K562 (cell line): ENCODE results near the gene ZNF385D. TPM values are rescaled to one million over a fixed set of nuclear protein-coding genes. Genes with fewer than 3 reads are reported as not detected.

Source experiments
- ATAC-seq: fragments of 200-7000 bp; cut with Tn5 transposase; 3 replicates; pipeline ENCODE4 v1.9.1; 2020; ENCODE audit warnings: moderate library complexity
- BruUV-seq: library from RNA; stranded (reverse); fragments of 400-500 nt; replicated peaks from 2 replicates; lab custom pipeline; 2021; lab: Mats Ljungman, UMichigan
- CTCF ChIA-PET: fragments of 300-600 bp; formaldehyde crosslinking; extraction: SDS; loops from one replicate; lab custom pipeline; 2021; ENCODE audit warnings: low intra/inter-chr PET ratio; lab: Yijun Ruan, JAX
- POLR2A ChIA-PET: fragments of 300-600, 350-650 bp; sonication (Branson Sonifier 250); formaldehyde crosslinking; extraction: SDS; loops from one replicate; lab custom pipeline; 2021; ENCODE audit warnings: antibody characterized with exemption, inconsistent platforms; lab: Yijun Ruan, JAX
- DNase-seq, 4 experiments: peaks; one replicate each; pipeline versions ENCODE4 v3.0.0 to v3.0.0-alpha.2; 2011 to 2018; ENCODE audit warnings: low spot score in 3 of 4, mixed read lengths in 3 of 4; ENCODE audit errors: extremely low read depth in 1 of 4
- FAIRE-seq: peaks from 2 replicates; lab custom pipeline; 2011; peaks lifted over from hg19 to GRCh38; lab: Jason Lieb, UNC
- H2AFZ ChIP-seq: 2 replicates; pipeline ENCODE4 v1.6.0; 2011; ENCODE audit warnings: low read depth, low read length, control low read depth, inconsistent platforms
- H3K27ac ChIP-seq: fragments of 200-600 bp; 3 replicates; pipeline ENCODE4 v1.8.0; 2011; ENCODE audit warnings: low read depth, mild to moderate bottlenecking, control low read depth, inconsistent platforms, low read length, moderate library complexity, mixed read lengths; ENCODE audit errors: extremely low read depth
- H3K27me3 ChIP-seq, 2 experiments: fragments of 300-600 bp in 1 of 2; 2 replicates in 1 of 2; 3 replicates in 1 of 2; pipeline versions ENCODE4 v1.6.0 to v1.8.0; 2011; ENCODE audit warnings: inconsistent platforms in 2 of 2, low read length in 2 of 2, mild to moderate bottlenecking in 1 of 2, mixed read lengths in 1 of 2, moderate library complexity in 1 of 2; ENCODE audit not compliant: control insufficient read depth in 2 of 2, insufficient read depth in 2 of 2
- H3K36me3 ChIP-seq: fragments of 300-600 bp; 3 replicates; pipeline ENCODE4 v1.8.0; 2011; ENCODE audit warnings: mild to moderate bottlenecking, low read length, inconsistent platforms; ENCODE audit not compliant: control insufficient read depth, insufficient read depth
- H3K4me1 ChIP-seq, 2 experiments: fragments of 200-600 bp in 1 of 2; replicated peaks in 1 of 2; 2 replicates in 1 of 2; 3 replicates in 1 of 2; pipeline versions ENCODE4 v1.5.1 to v1.8.0; 2011; ENCODE audit warnings: inconsistent platforms in 2 of 2, low read length in 2 of 2, mild to moderate bottlenecking in 1 of 2, mixed read lengths in 1 of 2, moderate library complexity in 1 of 2; ENCODE audit not compliant: control insufficient read depth in 2 of 2, insufficient read depth in 2 of 2
- H3K4me2 ChIP-seq: 2 replicates; pipeline ENCODE4 v1.6.1; 2011; ENCODE audit warnings: low read length, control low read depth, inconsistent platforms, mixed read lengths; ENCODE audit not compliant: insufficient read depth
- H3K4me3 ChIP-seq: fragments of 200-600 bp; sonication (generic), shearing (Covaris generic); 2 replicates; pipeline ENCODE4 v1.5.1; 2016; ENCODE audit warnings: control low read depth, inconsistent platforms
- H3K79me2 ChIP-seq: fragments of 200-600 bp; 3 replicates; pipeline ENCODE4 v1.8.0; 2011; ENCODE audit warnings: low read length, inconsistent platforms; ENCODE audit not compliant: control insufficient read depth, insufficient read depth
- H3K9ac ChIP-seq, 2 experiments: 2 replicates each; pipeline versions ENCODE4 v1.6.0 to v1.6.1; 2011; ENCODE audit warnings: low read depth in 2 of 2, low read length in 2 of 2, control low read depth in 1 of 2, inconsistent platforms in 1 of 2, mild to moderate bottlenecking in 1 of 2, mixed read lengths in 1 of 2; ENCODE audit not compliant: insufficient read depth in 1 of 2
- H3K9me1 ChIP-seq: one replicate; pipeline ENCODE4 v1.6.0; 2011; ENCODE audit warnings: inconsistent platforms, mild to moderate bottlenecking, low read length, moderate library complexity; ENCODE audit not compliant: control insufficient read depth, insufficient read depth
- H3K9me3 ChIP-seq: replicated peaks from 2 replicates; pipeline ENCODE4 v1.5.1; 2011; ENCODE audit warnings: low read depth, low read length, inconsistent platforms; ENCODE audit not compliant: control insufficient read depth, insufficient read depth
- H4K20me1 ChIP-seq: replicated peaks from 2 replicates; pipeline ENCODE4 v1.6.1; 2011; ENCODE audit warnings: low read length, inconsistent platforms, mixed read lengths; ENCODE audit not compliant: control insufficient read depth, insufficient read depth
- BRD4 ChIP-seq: fragments of 200-600 bp; sonication (generic); IDR thresholded peaks from 2 replicates; pipeline ENCODE4 v1.6.1; 2017; ENCODE audit warnings: inconsistent platforms
- EGR1 ChIP-seq: fragments of 450-650 bp; conservative IDR thresholded peaks from 2 replicates; pipeline ENCODE4 v1.6.1; 2017; ENCODE audit warnings: mild to moderate bottlenecking
- HDAC1 ChIP-seq, 2 experiments: fragments of 450-650 bp; IDR thresholded peaks; 2 replicates each; pipeline ENCODE4 v1.6.1; 2016 to 2017; ENCODE audit warnings: inconsistent platforms in 1 of 2, mild to moderate bottlenecking in 1 of 2, moderate library complexity in 1 of 2
- HNRNPK ChIP-seq: fragments of 200-400 bp; formaldehyde crosslinking; IDR thresholded peaks from one replicate; pipeline ENCODE4 v1.6.1; 2018; ENCODE audit warnings: mild to moderate bottlenecking, low read depth, low read length; ENCODE audit not compliant: poor library complexity, severe bottlenecking
- MAZ ChIP-seq, 2 experiments: fragments of 450-650 bp in 1 of 2; sonication (generic) in 1 of 2; formaldehyde crosslinking; IDR thresholded peaks in 1 of 2; conservative IDR thresholded peaks in 1 of 2; 2 replicates each; pipeline versions ENCODE4 v1.4.0 to v1.5.0; 2020; ENCODE audit warnings: mild to moderate bottlenecking in 1 of 2, missing genetic modification reagents in 1 of 2
- MYC ChIP-seq, 2 experiments: fragments of 250-450 bp in 1 of 2; sonication (Bioruptor Pico) in 1 of 2; IDR thresholded peaks; 2 replicates each; pipeline versions ENCODE4 v1.5.1 to v1.6.1; 2012 to 2021; ENCODE audit warnings: low read depth in 2 of 2, borderline replicate concordance in 1 of 2, improper control_type of control experiment in 1 of 2, low read length in 1 of 2, mild to moderate bottlenecking in 1 of 2, moderate library complexity in 1 of 2
- RBM15 ChIP-seq: fragments of 200-400 bp; formaldehyde crosslinking; IDR thresholded peaks from 2 replicates; pipeline ENCODE4 v1.6.1; 2018; ENCODE audit warnings: mild to moderate bottlenecking, low read length, moderate library complexity; ENCODE audit not compliant: insufficient read depth
- SMC3 ChIP-seq: conservative IDR thresholded peaks from 2 replicates; pipeline ENCODE4 v1.6.1; 2011; ENCODE audit warnings: low read depth, low read length, improper control_type of control experiment; ENCODE audit not compliant: insufficient read depth
- ZNF134 ChIP-seq: fragments of 250-450 bp; sonication (Bioruptor Pico); conservative IDR thresholded peaks from 2 replicates; pipeline ENCODE4 v1.4.0; 2020
- ZNF174 ChIP-seq: fragments of 250-450 bp; sonication (Bioruptor Pico); IDR thresholded peaks from 2 replicates; pipeline ENCODE4 v1.4.0; 2020; ENCODE audit warnings: mild to moderate bottlenecking
- ZNF263 ChIP-seq: sonication (generic); formaldehyde crosslinking; IDR thresholded peaks from 2 replicates; pipeline ENCODE4 v1.8.0; 2022; ENCODE audit warnings: mild to moderate bottlenecking, missing genetic modification reagents, borderline replicate concordance
- ZNF347 ChIP-seq: fragments of 450-650 bp; formaldehyde crosslinking; IDR thresholded peaks from 2 replicates; pipeline ENCODE4 v1.4.0; 2020; ENCODE audit warnings: low read depth, mild to moderate bottlenecking, moderate library complexity
- ZNF507 ChIP-seq: conservative IDR thresholded peaks from 2 replicates; pipeline ENCODE4 v1.6.1; 2017; ENCODE audit warnings: missing genetic modification characterization, missing compliant biosample characterization
- WGBS: fragments of 100-300 bp; shearing (Covaris generic); methylation state at CpG from one replicate; pipeline ENCODE4 v1.1.6; 2016; ENCODE audit warnings: low coverage, mixed read lengths; ENCODE audit not compliant: insufficient coverage; ENCODE audit errors: missing lambda C conversion rate; 5-methylcytosine and 5-hydroxymethylcytosine counted together
- in situ Hi-C: fragments of 300-500 bp; cut with MboI; formaldehyde crosslinking; loops from 4 replicates; pipeline ENCODE4 v1.15.0; 2018; ENCODE audit warnings: inconsistent platforms, mixed read lengths
- intact Hi-C: fragments of 100-400 bp; cut with micrococcal nuclease; formaldehyde crosslinking; loops from 2 replicates; pipeline ENCODE4 v1.14.2; 2022
- polyA plus RNA-seq, 8 experiments: library from polyadenylated mRNA; depleted of rRNA in 4 of 8; stranded (reverse) in 5 of 8; unstranded in 3 of 8; fragments of >200 nt; fragmentation: Nextera tagmentation in 2 of 8; fragmentation: Illumina TruSeq in 1 of 8; extraction: Ambion mirVana in 2 of 8; extraction: Trizol in 1 of 8; gene quantifications; 2 replicates each; pipeline versions ENCODE4 v1.2.1 to v1.2.3, GENCODE V29; 2011 to 2014; ENCODE audit warnings: inconsistent platforms in 1 of 8, missing spikeins in 1 of 8
- total RNA-seq, 7 experiments: library from RNA; depleted of rRNA in 6 of 7; stranded (reverse); fragments of >200 nt in 6 of 7; fragmentation: Illumina TruSeq in 2 of 7; extraction: Trizol in 2 of 7; gene quantifications; 2 replicates each; pipeline versions ENCODE4 v1.2.1 to v1.2.3, GENCODE V29; 2011 to 2021; ENCODE audit warnings: low replicate concordance in 1 of 7
- TF ChIP-seq, protein P1 (sequence below): fragments of 250-450 bp; sonication (Bioruptor Pico); IDR thresholded peaks from 2 replicates; pipeline ENCODE4 v1.5.0; 2021; ENCODE audit warnings: mild to moderate bottlenecking, moderate library complexity

The ZNF385D gene
- total and polyA plus RNA-seq, 9 of the 15 experiments (the other 6 are each of a cell fraction or from before 2014, with no cell fraction given), result 0.14 to 1.7 (median 0.51) TPM

- Histone ChIP-seq H3K4me1 (no peaks in the 10 kb centered on the region), H3K9ac (no peak overlapping the region), H3K9me3 (no peaks in the 10 kb centered on the region), H3K79me2 (no peaks in the 10 kb centered on the region), H3K4me2 (no peak overlapping the region), H3K9me1 (no peaks in the 10 kb centered on the region), H3K36me3 (no peaks in the 10 kb centered on the region)
- ChIA-PET POLR2A (no interaction called here), CTCF (no interaction called here)
- intact Hi-C loops, result loop anchor here (10.0 kb wide), 1 partner anchor 359 kb away; no protein-coding TSS in a partner anchor
- DNase-seq, result no peak
- TF ChIP-seq MAZ (CRISPR knock-in tag; conservative IDR thresholded peaks at IDR 0.05 in 1 of 2, IDR thresholded peaks at IDR 0.05 in 1 of 2) (no peak), SMC3 (no peak), ZNF347 (no peak), ZNF134 (CRISPR knock-in tag) (no peak), BRD4 (no peak), ZNF174 (CRISPR knock-in tag) (no peak), HNRNPK (no peak), MYC (IDR thresholded peaks at IDR 0.05; ENCODE audit: low read depth, low read length) (no peak), MYC (CRISPR knock-in tag; IDR thresholded peaks at IDR 0.05; ENCODE audit: borderline replicate concordance, low read depth) (no peak), EGR1 (no peak), HDAC1 (IDR thresholded peaks at IDR 0.05) (no peak), RBM15 (no peak), ZNF507 (no peak), ZNF263 (no peak)
- TF ChIP-seq, protein P1, sequence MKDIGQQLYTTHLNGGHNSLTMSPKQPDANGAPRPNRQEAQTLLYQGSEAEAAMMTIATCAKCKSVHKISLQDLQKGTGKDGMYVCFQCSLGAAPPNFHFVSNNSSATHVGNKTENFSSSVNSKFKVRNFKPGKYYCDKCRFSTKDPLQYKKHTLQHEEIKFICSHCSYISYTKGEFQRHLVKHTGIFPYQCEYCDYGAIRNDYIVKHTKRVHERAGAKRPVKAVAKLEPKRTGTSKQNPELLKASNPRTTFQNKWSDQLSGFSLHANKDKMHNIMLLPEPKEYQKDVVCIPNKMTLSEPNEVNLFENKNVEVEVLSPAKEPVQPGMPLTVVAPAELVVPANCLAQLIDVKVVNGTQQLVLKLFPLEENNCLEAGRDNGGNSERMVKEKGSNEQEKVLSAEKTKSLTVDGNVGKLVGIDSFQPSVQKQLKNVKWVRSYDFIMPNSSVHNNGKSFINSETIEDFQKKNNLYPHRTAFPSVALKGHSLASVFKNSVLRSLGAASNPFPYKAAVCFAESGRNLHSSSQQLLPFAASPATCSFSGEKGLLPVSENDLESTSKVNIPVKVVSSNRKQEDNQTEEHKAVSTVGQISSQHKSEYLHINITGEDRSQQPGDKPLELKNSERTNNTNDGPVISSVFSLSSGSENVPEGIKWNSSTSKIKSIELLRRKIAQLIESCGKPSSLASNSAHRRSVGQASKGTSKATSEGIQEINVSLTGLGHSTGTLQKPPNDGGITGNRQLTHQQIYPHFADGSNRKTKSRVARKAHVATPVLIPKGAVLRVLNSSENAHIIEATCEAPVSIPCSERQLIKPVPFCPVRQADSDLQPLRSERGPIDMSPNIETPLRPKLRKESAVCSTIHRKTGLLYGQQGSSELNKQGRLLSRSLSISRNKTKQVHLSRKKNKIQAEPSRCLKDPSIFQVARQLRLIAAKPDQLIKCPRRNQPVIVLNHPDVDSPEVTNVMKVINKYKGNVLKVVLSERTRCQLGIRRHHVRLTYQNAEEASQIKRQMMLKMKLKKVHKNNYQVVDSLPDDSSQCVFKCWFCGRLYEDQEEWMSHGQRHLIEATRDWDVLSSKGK (CRISPR knock-in tag), result no peak
- TF ChIP-seq, all 486 proteins: peak for 0
- H3K27me3 ChIP-seq, result no peaks in the 10 kb centered on the region
- H2AFZ ChIP-seq, result no peak overlapping the region
- no peaks in the 10 kb centered on the region for H4K20me1 ChIP-seq
- in situ Hi-C loops, result no loop called here
- H3K27ac ChIP-seq, result no peak overlapping the region
- WGBS, result 0% methylated on average over 5 of the region's 5 CpGs
- ATAC-seq, result no peak
- no peak overlapping the region for H3K4me3 ChIP-seq
- peak; percentile 15 for FAIRE-seq
- BruUV-seq, result no TSS peak
Observed at GRCh38 chr3:21755896-21756295, 4.9 kb upstream of the ZNF385D start.
